OCI-LY1 (cell line): Measurements from ENCODE around the gene LIPG.

Experiments used
- CTCF ChIP-seq: fragments of 200-600 bp; sonication (generic), shearing (Covaris generic); IDR thresholded peaks from 2 replicates; pipeline ENCODE4 v1.5.1; 2017; ENCODE audit warnings: mild to moderate bottlenecking, antibody characterized with exemption, low read length, moderate library complexity, mixed read lengths
- EZH2 ChIP-seq: fragments of 200-600 bp; sonication (generic), shearing (Covaris generic); IDR thresholded peaks from 2 replicates; pipeline ENCODE4 v1.8.0; 2017; ENCODE audit warnings: borderline replicate concordance, mixed run types, mild to moderate bottlenecking, antibody characterized with exemption, low read length, moderate library complexity, mixed read lengths

DNA sequence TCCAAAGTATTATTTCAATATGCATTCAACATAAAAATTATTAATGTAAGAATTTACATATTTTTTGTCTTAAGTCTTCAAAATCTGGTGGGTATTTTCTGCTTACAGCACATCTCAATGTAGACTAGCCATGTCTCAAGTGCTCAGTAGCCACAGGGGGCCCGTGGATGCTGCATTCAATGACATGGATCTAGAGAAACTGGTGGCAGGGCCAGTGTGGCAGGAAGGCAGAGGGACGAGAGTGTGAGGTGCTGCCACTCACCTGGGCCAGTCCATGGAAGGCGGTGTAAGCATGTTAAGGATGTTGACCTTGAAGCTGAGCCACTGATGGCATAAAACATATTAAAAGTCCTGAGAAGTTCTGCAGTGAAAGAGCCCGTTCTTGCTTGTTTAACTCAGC, 6.2 kb upstream of the LIPG start:
- TF ChIP-seq CTCF (no peak), EZH2 (no peak)
